ENCODE data around the gene AIPL1.

Gene AIPL1

GRCh38 chr17:6413065-6413464 lies 21.9 kb downstream of the AIPL1 start:
- no peak for DNase-seq

DNA sequence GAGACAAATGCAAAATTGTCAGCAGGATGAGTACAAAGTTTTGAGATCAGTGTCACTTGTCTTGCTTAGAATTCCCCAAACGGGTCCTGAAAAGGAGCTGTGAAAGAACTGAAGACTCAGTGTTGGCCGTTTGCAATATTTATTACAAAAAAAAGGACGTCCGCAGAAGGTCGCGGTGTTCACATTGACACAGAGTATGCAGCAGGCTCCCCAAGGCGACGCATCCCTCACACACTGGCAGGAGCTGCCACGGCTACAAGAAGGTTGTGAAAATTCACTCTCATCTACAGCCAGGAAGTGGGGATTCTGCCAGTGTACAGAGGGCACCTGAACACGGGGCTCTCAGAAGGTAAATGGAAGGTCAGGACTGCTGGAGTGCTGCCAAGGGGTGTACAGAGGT lies 26.2 kb downstream of the AIPL1 start:
- no peak for DNase-seq

- no peak for DNase-seq
These were observed 26.6 kb downstream of the AIPL1 start for GRCh38 chr17:6408276-6408675.

DNA sequence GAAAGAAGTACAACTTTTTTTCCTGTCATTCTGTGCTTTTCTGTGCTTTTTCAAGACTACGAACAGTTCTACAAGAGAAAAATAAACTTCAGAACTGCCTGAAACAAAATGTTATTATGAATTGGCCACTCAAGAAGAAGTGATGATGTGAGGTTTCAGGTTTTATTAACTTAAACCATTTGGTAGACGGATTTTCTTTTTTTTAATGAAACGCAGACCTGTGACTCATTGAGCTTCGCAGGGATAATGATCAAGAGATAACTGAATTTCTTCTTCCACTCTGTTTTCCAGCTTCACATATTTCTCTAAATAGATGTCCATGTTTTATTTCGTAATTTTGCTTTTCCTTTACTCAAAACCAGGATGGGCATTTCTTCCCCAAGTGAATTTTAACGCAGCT lies 32.7 kb downstream of the AIPL1 start:
- DNase-seq: no peak

DNA sequence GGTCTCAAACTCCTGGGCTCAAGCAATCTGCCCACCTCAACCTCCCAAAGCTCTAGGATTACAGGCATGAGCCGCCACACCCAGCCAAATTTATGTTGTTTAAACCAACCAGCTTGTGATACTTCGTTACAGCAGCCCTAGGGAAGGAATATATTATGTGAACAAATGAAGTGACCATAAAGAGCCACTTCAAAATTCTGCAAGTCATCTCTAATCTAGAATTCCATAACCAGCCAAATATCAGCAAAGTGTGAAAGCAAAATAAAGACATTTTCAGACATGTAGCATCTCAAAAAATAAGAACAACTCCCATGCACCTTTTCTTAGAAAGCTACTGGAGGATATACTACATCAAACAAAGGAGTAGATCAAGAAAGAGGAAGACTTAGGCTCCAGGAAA lies 36.0 kb downstream of the AIPL1 start:
- DNase-seq: no peak

DNA sequence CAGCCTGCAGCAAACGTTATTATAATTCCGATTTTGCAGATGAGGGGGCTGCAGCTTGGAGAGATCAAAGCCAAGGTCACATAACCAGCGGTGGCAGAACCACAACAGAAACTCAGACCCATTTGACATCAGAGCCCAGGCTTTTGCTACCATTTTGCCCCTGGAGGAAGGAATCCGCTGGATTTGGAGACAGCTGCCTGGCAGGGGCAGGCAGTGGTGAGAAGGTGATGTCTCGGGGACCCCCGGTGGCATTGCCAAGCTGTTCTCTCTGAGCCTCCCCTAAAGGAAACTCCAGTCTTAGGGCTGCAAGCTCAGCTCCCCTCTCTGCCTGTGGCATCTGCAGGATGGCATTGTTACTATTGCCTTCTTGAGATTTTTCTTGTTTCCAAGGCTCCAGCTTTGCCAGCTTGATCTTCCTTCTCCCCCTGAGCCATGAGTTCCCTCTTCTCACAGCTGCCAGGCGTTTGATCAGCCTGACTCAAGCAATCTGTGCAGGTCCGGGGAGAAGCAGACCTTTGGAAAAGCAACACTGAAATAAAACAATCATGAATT lies 40.8 kb downstream of the AIPL1 start:
- DNase-seq: no peak

DNA sequence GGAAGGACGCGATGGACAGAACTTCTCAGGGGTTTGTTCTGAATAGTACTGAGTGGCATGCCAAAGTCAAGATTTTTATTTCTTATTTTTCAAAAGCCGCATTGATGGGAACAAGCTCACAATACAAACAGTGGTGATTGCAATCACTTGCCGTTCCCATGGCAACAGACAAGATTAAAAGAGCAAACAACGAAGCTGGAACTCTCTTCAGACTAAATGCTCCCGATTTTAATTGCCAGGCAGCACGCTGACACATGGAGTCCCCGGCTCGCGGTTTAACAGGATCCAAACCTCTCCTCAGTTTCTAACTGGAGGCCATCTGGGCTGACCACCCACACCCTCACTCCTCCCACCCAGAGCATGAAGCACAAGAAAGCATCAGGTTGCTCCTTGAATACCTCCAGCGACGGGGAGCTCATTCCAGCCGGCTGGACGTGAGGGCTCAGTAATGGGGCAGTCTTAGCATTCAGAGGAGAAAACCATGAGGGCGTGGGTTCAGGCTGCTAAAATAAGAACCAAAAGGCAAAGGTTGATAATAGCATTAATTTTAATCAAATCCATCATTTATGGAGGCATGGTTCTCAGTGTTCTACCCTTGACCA lies 41.5 kb downstream of the AIPL1 start:
- no peak for DNase-seq

- no peak for DNase-seq
These were observed 42.1 kb downstream of the AIPL1 start for GRCh38 chr17:6392609-6393350.

GRCh38 chr17:6388416-6388815 lies 46.5 kb downstream of the AIPL1 start:
- no peak for DNase-seq

DNA sequence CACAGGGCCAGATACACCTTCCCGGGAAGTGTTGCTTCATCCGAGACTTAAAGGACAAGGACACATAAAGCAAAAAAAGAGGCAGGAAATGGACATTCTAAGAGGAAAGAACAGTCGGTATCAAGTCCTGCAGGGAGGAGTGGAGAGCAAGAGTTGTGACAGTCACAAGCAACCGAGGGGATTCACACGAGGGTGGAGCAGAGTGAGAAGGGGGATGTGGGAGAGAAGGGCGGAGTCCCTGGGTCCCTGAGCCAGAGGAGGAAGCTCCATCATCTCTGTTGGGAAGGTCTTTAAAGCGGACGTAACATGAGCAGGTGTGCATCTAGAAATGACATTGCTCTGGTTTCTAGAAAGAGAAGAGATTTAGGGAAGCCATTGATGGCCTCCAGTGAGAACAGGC lies 47.1 kb downstream of the AIPL1 start:
- DNase-seq: no peak

DNA sequence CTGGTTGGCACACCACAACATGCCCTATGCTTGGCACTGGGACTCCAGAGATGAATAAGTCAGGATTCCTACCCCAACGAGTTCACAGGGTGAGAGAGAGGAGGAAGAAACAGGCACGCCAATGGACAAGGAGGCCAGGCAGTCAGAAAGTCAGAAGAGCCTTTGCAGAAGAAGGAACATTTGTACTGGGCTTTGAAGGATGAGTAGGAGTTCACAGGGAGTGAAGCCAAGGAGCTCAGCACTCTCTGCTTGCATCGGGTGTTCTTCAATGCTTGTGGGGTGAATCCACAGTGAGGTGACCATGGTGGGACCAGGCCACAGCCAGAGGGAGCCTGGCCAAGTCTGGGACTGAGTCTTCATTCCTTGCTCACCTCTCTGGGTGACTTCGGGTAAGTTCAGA lies 47.5 kb downstream of the AIPL1 start:
- DNase-seq: no peak

- no peak for DNase-seq
These were observed 48.8 kb downstream of the AIPL1 start for GRCh38 chr17:6386041-6386630.

GRCh38 chr17:6384481-6384880 lies 50.4 kb downstream of the AIPL1 start:
- DNase-seq: no peak

GRCh38 chr17:6381526-6382465 lies 53.1 kb downstream of the AIPL1 start:
- no peak for DNase-seq

GRCh38 chr17:6380915-6381438 lies 53.9 kb downstream of the AIPL1 start:
- DNase-seq: no peak

DNA sequence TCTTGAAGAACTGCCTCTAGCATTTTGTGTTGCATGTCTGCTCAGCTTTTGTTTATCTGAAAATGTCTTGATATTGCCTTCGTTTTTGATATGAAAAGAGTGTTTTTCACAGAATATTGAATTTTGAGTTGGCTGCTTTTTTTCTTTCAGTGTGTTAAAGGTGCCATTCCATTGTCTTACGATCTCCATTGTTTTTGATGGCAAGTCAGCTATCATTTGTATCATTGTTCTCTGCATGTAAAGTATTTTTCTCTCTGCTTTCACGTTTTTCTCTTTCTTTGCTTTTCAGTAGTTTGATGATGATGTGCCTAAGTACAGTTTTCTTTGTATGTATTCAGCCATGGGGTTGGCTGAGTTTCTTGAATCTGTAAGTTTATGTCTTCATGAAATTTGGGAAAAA lies 57.0 kb downstream of the AIPL1 start:
- no peak for DNase-seq

- no peak for DNase-seq
These were observed 58.0 kb downstream of the AIPL1 start for GRCh38 chr17:6376931-6377361.

DNA sequence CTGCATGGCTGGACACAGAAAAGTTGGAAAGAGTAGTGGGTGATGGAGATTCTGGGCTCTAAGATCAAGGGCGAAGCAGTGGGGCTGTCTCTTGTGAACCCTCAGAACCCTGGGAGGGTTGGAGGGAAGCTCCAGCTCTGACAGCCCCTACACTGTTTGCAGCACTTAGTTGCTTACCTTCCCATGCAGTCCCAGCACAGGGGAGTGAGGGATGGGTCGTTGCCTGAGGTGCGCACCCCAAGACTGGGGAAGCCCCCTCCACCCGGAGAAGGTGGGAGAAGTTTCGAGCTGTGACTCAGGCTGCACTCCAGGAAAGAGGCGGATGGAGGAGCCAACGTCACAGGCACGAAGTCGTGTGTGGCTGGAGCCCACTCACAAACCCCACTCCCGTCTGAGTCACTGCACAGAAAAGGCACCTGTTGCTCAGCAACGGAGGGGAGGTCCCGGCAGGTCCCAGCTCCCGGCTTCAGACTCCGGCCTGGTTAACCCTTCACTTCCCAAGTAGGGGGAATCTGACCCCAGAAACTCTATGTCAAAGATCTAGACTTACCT lies 60.1 kb downstream of the AIPL1 start:
- peak; percentile 24 to 45 for DNase-seq

- DNase-seq: no peak
These were observed 60.6 kb downstream of the AIPL1 start for GRCh38 chr17:6374271-6374691.
